GM15510 (cell line): Measurements from ENCODE around the gene CCDC50.

Source experiments
- POLR2A ChIP-seq: IDR thresholded peaks from 3 replicates; pipeline ENCODE4 v1.6.1; 2011; ENCODE audit warnings: borderline replicate concordance; ENCODE audit not compliant: insufficient read length; ENCODE audit errors: extremely low read depth

The CCDC50 gene

DNA sequence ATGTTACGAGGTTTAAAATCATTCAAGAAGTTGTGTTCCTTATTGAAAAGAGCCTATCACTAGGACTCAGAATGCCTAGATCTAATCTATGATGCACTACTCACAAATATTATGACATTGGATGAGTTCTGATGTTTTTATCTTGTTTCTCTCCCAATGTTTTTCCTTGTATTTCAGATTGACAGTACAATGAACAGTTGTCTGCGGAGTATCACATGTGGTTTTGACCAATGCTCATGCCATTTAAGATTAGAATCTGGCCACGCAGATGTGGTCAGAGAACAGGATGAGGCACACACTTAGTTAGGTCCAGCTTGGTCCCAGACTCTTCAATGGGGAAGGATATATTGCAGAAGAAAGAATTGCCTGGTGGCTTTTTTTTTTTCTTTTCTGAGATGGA is 25.6 kb upstream of the CCDC50 start:
- no peak for TF ChIP-seq POLR2A

- no peak for TF ChIP-seq POLR2A
Measured at GRCh38 chr3:191306428-191306827, 22.8 kb upstream of the CCDC50 start.

GRCh38 chr3:191307341-191307740 is 21.9 kb upstream of the CCDC50 start:
- TF ChIP-seq POLR2A: no peak

DNA sequence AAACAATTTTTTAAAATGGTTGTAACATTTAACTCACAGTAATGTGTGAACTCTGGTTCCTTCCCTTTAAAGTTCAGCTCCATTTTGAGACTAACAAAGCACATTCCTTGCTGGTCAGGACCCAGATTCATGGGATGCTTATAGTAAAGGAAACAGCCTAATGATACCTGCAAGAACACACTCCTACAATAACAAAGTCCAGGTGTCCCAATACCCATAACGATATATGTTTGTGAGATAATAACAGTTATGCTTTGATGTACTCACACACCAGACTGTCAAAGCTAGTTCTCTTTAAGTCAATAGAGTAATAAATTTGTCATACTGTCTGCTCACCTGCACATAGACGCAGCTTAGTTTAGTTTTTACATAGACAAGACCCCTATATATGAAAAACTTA is 15.9 kb upstream of the CCDC50 start:
- no peak for TF ChIP-seq POLR2A

DNA sequence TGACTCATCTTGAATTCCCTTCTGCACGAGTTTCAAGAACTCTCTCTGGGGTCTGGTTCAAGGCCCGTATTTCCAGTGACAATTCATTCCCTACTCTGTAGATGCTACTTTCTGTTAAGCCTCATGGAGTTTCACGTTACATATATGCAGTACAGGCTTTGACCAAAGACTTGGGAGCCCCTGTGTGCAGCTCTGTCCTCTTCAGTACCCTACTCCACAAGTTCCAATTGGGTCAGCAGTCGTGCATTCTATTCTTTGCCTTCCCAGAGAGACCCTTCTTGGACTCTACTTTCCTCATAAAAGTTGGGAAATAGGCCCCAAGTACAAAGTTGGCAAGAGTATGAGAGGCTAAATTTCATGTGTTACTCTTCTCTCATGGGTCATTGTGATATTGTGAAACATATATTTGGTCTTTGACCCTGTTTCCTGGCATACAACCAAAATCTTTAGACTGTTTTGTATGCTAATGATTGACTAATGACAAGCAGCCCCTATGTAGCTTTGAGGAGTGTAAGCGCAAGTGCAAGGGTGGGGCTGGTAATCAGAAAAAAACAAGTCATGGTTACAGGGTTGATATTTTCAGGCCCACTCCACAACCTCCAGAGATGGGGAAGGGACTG is 15.0 kb upstream of the CCDC50 start:
- no peak for TF ChIP-seq POLR2A

GRCh38 chr3:191316876-191317603 is 12.2 kb upstream of the CCDC50 start:
- TF ChIP-seq POLR2A: no peak

GRCh38 chr3:191320316-191320715 is 8.9 kb upstream of the CCDC50 start:
- no peak for TF ChIP-seq POLR2A

DNA sequence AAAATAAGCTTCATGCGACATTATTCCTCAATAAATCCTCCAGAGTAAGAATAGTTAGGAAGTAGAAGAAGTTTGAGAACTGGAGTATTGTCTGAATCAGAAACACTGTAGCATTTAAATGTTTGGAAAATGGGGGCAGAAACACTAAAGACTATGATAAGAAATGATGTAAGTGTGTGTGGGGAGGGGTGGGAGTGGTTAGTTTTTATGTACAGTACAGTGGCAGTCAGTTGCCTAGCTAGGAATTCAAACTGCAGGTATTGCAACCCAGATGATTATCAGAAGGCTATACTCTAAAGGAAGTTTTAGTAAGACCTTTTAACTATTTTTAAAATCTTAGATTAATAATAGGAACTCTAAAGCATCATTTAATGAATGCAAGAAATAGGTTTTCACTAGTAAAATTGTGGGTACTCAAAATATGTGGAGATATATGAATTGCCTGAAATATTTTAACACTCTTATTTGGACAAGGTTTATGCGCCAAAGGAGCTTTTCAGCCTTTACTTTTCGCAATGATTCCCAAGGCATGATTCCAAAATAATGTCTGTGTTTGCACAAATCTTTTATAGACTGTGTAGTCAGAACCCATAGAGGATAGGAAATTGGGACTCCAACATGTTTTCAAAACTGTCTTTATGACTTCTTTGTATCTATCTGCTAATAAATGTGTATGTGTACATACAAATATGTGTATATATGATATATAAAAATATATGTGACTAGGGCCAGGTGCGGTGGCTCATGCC is 8.0 kb upstream of the CCDC50 start:
- no peak for TF ChIP-seq POLR2A

- no peak for TF ChIP-seq POLR2A
Measured at GRCh38 chr3:191324936-191325335, 4.3 kb upstream of the CCDC50 start.

DNA sequence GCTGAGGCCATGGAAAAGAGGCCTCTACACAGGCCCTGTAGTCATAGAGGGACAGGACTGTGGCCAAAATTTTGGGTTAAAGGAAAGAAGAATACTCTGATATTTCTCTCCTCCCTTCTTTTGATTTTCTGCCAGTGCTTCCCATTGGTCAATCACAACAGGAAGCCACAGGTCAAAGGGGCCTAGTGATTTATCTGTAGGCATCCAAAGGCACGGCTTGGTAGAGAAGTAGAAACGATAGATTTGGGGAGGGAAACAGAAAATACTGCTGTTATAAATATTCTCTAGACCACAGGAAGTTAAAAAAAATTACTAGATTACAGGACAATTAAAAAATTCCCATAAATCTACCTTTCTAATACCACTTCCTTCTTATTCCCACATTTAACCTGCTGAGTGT is 1.7 kb upstream of the CCDC50 start:
- TF ChIP-seq POLR2A: no peak

DNA sequence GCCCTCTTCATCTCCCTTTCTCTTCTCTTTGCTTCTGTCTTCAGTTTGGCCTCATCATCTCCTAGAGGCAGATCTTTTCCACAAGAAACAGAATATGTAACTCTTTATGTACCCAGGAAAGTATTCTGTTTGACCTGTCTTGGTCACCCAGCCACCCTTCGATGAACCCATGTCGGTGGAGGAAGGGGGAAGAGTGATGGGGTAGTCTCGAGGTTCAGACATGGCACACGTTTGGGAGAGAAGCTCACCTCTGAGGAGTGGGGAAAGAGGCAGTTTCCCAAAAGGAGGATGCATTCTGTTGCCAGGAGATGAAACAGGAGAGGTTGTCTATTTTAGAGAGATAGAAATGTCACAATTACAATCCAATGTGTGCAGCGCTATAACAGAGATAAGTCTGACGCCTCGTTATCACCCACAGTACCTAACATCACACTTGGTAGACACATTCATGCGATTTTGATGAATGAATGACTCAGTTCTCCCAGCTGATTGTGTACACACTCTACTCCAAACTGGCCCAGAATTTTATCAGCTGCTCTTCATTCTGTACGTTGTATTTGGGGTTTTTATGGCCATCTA is 722 bp upstream of the CCDC50 start:
- TF ChIP-seq POLR2A: no peak

DNA sequence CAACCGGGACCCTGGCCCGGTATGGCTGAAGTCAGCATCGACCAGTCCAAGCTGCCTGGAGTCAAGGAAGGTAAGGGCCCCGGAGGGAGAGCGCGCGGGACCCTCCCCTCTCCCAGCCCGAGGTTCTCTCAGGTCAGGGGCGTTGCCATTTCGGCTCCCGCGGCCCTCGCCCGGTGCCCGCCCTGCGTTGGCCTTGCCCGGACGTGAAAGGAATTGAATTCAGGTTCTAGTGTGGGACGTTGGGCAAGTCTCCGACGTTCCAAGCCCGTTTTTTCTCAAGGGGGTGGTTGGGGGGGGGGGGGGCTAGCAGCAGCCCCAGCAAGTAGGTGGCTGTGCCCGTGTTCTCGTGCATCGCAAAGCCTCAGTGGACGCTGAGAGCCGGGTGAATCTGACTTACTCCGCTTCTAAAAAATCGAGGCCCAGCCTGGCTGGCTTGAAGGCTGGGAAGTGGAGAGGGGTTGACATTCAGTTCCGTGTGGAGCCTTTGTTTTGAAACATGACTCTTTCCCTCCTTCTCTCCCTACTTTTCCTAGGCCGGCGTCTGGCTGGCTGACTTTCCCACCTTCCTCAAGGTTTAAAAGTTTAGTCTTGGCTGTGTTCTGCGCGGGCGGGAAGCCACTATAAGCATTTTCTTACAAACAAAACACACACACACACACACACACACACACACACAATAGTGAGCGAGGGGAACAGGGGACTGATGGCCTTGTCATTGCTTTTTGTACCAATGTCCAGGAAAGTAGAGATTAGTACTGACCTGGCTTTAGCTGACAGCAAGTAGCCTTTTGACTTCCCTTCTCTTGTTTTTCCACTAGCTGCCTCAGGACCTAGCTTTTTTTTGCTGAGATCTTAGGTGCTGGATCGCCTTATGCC is 698 bp downstream of the CCDC50 start, which contains the start of gene UTS2B:
Gene UTS2B (minus strand): TSS at position 873 of the 876 bp plus-strand sequence. CDS start 48,337 bp downstream, outside the sequence.
- no peak for TF ChIP-seq POLR2A

DNA sequence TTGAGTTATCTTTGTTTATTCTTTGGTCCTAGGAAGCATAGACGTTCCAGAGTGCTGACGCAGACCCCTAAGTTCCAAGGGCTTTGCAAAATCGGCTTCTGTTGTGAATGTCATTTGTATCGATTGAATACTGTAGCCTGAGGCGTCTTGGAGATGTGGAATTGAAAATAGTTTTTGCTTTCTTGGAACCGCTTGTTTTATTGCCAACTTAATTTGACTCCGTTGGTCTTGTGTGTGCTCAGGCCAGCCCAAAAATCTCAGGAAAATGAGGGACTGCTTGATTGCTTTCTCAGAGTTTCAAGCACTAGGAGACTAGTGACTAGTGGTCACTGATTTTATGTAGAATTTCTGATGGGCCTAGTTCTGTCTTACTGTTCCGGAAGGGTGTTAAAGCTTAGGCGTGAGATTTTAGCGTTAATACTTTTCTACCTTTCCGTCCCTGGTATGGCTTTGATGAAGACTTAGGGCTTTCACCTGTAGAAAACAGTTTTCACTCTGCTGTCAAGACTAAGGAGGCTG is 1.4 kb downstream of the CCDC50 start:
- no peak for TF ChIP-seq POLR2A

GRCh38 chr3:191331388-191331787 is 2.2 kb downstream of the CCDC50 start:
- no peak for TF ChIP-seq POLR2A
